ENCODE data around the gene CCR7.

Gene CCR7

GRCh38 chr17:40564883-40565768, at the start of gene CCR7:
TSS of gene CCR7 (minus strand) at chr17:40565472. CDS start at chr17:40565409, 63 bp downstream.
- no peak for FAIRE-seq
- TF ChIP-seq POLR2A (IDR thresholded peaks at IDR 0.05; ENCODE audit: low read depth, low read length), result no peak

DNA sequence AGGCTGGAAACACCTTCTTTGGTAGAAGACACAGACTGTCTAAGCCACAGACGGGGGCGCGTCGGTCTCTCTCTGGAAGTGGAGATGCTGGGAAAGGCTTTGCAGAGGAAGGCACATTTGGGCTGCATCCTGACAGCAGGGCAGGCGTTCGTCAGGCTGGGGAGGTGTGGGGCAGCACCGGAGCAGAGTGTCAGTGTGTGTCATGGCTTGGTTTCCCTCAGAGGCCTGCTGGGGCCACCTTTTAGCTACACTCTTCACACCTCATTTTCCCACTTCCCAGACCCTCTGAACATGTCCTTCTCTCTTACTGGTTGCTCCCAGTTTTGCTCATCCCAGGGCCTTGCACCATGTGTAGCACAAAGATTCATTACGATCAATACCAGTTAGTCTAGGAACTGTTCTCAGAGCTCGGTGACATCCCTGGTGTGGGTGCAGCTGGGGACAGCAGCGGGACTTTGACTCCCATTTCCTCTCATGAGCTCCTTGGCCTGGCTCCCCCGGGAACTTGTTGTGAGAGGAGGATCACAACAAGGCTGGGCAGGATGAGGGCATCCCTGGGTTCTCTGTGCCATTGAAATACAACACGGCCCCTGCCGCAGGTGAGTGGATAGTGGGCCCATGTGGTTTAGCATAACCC, 49.3 kb upstream of the CCR7 start:
- TF ChIP-seq POLR2A (IDR thresholded peaks at IDR 0.05; ENCODE audit: low read depth, low read length), result no peak
- DNase-seq (ENCODE audit: insufficient read length, low spot score) (no peak), FAIRE-seq (no peak)

More at GRCh38 chr17:40564883-40565768, at the start of gene CCR7:
- no peak for DNase-seq (ENCODE audit: insufficient read length, low spot score)

GRCh38 chr17:40613467-40614154, 48.3 kb upstream of the CCR7 start:
- DNase-seq (ENCODE audit: insufficient read length, low spot score), result no peak

DNA sequence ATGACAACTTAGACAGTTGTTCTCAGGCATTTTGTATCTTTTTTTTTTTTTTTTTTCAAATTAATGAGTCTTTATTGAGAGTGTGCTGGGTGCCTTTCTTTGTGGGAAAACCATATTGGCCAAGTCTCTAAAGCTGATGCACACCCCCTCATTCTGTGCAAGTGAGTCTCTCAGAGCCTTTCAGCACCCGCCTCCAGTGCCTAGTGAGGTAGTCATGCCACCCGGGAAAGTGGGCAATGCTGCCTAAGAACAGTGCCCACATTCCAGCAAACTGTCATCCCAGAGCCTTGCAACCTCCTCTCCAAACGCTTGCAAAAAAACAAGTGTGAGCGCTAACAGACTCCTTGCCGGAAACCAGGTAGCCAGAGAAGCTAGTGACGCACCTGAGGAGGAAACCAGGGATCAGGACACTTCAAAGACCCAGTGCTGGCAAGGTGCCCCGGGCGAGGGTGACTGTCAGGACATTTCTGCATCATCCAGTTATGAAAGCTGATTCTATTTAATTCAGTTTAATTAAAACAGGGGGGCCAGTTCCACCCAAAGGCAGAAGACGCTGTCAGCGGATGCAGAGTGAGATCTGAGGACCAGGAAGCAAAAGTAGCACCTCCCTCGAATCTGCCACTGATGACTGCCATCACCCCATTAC, 47.5 kb upstream of the CCR7 start:
- DNase-seq (ENCODE audit: insufficient read length, low spot score) (no peak), FAIRE-seq (no peak)
- TF ChIP-seq POLR2A (IDR thresholded peaks at IDR 0.05; ENCODE audit: low read depth, low read length), result no peak

More at GRCh38 chr17:40613467-40614154, 48.3 kb upstream of the CCR7 start:
- FAIRE-seq, result no peak
- no peak for TF ChIP-seq POLR2A (IDR thresholded peaks at IDR 0.05; ENCODE audit: low read depth, low read length)

- FAIRE-seq (no peak), DNase-seq (ENCODE audit: insufficient read length, low spot score) (no peak)
- TF ChIP-seq POLR2A (IDR thresholded peaks at IDR 0.05; ENCODE audit: low read depth, low read length), result no peak
These were observed 46.7 kb upstream of the CCR7 start for GRCh38 chr17:40611840-40612474.

GRCh38 chr17:40610359-40610758, 45.1 kb upstream of the CCR7 start:
- no peak for TF ChIP-seq POLR2A (IDR thresholded peaks at IDR 0.05; ENCODE audit: low read depth, low read length)
- DNase-seq (ENCODE audit: insufficient read length, low spot score) (no peak), FAIRE-seq (no peak)

- TF ChIP-seq POLR2A (IDR thresholded peaks at IDR 0.05; ENCODE audit: low read depth, low read length), result no peak
- no peak for DNase-seq (ENCODE audit: insufficient read length, low spot score)
- FAIRE-seq, result no peak
These were observed 42.8 kb upstream of the CCR7 start for GRCh38 chr17:40608061-40608581.

DNA sequence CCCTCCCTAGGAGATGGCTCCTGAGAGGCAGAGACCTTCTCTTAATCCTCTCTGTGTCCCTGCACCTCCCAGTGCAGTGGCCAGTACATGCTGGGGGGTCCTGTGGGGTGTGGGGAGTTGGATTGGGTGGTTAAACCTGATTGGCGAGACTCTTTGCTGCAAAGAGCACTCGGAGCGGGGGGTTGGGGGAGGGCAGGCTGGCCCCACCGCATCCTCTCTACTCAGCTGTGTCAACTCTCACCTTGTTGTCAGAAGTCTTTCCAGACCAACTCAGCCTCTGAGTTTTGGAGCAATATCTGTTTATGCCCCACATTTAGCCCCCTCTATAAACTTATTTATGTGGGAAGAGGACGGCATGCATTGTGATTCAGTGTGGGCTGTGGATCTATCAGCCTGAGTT, 42.4 kb upstream of the CCR7 start:
- TF ChIP-seq POLR2A (IDR thresholded peaks at IDR 0.05; ENCODE audit: low read depth, low read length), result no peak
- FAIRE-seq (no peak), DNase-seq (ENCODE audit: insufficient read length, low spot score) (no peak)

DNA sequence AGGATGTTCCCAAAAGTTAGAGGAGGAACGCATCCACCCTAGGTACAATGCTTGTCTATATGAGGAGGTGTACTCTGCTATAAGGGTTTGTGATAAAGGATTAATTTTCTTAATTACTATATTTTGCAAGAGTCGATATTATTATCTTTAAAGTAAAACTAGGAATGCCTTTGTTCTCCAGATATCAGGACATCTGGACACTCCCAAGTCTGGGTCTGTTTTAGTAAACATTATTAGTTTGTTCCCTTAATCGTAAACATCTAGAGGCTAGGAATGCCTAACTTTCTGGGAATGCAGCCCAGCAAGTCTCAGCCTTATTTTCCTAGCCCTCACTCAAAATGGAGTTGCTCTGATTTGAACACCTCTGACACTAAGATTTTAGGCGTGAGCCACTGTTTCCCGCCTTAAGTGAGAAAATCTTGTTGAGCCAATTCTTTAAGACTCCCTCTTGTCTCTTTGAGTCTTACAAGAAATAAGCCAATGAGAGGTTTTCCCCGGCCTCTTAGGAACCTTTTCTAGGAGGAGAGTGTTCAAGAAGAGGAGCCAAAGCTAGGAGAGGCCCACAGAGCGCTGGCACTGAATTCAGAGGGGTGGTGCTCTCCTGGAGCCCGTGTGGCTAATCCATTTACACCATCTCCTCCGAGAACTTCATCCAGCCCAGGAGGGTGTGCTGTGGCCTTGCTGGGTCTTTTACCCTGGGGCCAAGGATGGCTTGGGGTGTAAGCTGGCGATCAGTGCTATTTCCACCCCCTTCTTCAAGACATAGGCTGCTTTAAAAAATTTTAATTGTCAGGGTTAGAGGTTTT, 41.5 kb upstream of the CCR7 start:
- DNase-seq (ENCODE audit: insufficient read length, low spot score) (no peak), FAIRE-seq (no peak)
- TF ChIP-seq POLR2A (IDR thresholded peaks at IDR 0.05; ENCODE audit: low read depth, low read length), result no peak

DNA sequence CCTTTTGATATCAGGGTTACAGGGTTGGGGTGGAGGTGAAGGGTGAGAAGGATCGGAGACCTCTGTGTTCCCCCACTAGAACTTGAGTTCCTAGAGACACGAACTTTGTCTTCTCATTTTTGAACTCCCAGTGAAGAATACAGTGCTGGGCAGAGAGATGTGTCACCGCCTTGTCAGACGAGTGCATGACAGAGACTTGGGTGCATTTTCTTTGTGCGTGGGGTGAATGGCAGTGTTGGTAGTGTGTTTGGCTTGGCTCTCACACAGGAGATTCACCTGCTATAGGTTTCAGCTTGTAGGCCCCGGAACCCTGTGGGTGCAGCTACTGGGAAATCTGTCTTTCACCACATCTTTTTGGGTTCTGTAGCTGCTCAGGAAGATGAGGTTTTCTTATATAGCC, 40.0 kb upstream of the CCR7 start:
- TF ChIP-seq POLR2A (IDR thresholded peaks at IDR 0.05; ENCODE audit: low read depth, low read length), result no peak
- DNase-seq (ENCODE audit: insufficient read length, low spot score) (no peak), FAIRE-seq (no peak)

- TF ChIP-seq POLR2A (IDR thresholded peaks at IDR 0.05; ENCODE audit: low read depth, low read length), result no peak
- no peak for DNase-seq (ENCODE audit: insufficient read length, low spot score)
- no peak for FAIRE-seq
These were observed 39.2 kb upstream of the CCR7 start for GRCh38 chr17:40604327-40605080.
